ENCODE results near the gene CHGA.

GRCh38 chr14:92954933-92955332 is 32.0 kb downstream of the CHGA start:
- TF ChIP-seq, protein P1, sequence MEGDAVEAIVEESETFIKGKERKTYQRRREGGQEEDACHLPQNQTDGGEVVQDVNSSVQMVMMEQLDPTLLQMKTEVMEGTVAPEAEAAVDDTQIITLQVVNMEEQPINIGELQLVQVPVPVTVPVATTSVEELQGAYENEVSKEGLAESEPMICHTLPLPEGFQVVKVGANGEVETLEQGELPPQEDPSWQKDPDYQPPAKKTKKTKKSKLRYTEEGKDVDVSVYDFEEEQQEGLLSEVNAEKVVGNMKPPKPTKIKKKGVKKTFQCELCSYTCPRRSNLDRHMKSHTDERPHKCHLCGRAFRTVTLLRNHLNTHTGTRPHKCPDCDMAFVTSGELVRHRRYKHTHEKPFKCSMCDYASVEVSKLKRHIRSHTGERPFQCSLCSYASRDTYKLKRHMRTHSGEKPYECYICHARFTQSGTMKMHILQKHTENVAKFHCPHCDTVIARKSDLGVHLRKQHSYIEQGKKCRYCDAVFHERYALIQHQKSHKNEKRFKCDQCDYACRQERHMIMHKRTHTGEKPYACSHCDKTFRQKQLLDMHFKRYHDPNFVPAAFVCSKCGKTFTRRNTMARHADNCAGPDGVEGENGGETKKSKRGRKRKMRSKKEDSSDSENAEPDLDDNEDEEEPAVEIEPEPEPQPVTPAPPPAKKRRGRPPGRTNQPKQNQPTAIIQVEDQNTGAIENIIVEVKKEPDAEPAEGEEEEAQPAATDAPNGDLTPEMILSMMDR (IDR thresholded peaks at IDR 0.05 in 2 of 3, conservative IDR thresholded peaks at IDR 0.05 in 1 of 3; ENCODE audit: borderline replicate concordance in 1 of 3, insufficient read depth in 1 of 3, low read depth in 2 of 3, low read length in 2 of 3), result no peak
- no peak for TF ChIP-seq SP1 (IDR thresholded peaks at IDR 0.05; ENCODE audit: low read depth)
- no peak for TF ChIP-seq POLR2AphosphoS5 (IDR thresholded peaks at IDR 0.05; ENCODE audit: low read depth, low read length)
- TF ChIP-seq, protein P2, sequence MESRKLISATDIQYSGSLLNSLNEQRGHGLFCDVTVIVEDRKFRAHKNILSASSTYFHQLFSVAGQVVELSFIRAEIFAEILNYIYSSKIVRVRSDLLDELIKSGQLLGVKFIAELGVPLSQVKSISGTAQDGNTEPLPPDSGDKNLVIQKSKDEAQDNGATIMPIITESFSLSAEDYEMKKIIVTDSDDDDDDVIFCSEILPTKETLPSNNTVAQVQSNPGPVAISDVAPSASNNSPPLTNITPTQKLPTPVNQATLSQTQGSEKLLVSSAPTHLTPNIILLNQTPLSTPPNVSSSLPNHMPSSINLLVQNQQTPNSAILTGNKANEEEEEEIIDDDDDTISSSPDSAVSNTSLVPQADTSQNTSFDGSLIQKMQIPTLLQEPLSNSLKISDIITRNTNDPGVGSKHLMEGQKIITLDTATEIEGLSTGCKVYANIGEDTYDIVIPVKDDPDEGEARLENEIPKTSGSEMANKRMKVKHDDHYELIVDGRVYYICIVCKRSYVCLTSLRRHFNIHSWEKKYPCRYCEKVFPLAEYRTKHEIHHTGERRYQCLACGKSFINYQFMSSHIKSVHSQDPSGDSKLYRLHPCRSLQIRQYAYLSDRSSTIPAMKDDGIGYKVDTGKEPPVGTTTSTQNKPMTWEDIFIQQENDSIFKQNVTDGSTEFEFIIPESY (IDR thresholded peaks at IDR 0.05; ENCODE audit: extremely low read depth, insufficient replicate concordance, low read length), result no peak
- no peak for TF ChIP-seq EZH2 (IDR thresholded peaks at IDR 0.05)
- no peak for TF ChIP-seq EGR1 (IDR thresholded peaks at IDR 0.05; ENCODE audit: low read depth)

Data from HCT116 (cell line).